ENCODE data around the gene CFAP90.

Gene CFAP90

DNA sequence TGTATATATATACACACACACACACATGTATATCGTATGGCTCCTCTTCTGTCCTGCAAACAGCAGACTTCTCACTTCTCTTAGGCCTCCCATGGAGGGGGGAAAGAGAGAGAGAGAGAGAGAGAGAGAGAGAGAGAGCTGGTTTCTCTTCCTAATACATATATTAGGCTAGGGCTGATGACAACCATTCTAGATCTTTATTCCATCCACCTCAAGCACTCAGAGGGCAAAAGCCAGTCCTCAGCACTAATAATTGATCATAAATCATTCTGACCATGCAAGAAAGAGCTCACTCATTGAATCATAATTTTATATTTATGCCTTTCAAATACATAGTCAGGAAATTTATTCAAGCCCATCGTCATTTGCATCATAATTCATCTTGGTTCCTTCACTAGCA, 47.0 kb downstream of the CFAP90 start:
- Histone ChIP-seq H3K27me3 (no peaks in the 10 kb centered on the region), H3K36me3 (no peaks in the 10 kb centered on the region), H3K4me3 (ENCODE audit: low read depth in 1 of 2, low read length in 1 of 2) (no peak overlapping the region), H3K9me3 (no peaks in the 10 kb centered on the region), H3K4me1 (ENCODE audit: control insufficient read depth in 1 of 2, insufficient read depth in 1 of 2, low read depth in 1 of 2, low read length in 1 of 2) (peaks cover 3 to 6% of the 10 kb centered on the region in 2 experiments), H3K27ac (no peak overlapping the region)
- TF ChIP-seq, protein P1, sequence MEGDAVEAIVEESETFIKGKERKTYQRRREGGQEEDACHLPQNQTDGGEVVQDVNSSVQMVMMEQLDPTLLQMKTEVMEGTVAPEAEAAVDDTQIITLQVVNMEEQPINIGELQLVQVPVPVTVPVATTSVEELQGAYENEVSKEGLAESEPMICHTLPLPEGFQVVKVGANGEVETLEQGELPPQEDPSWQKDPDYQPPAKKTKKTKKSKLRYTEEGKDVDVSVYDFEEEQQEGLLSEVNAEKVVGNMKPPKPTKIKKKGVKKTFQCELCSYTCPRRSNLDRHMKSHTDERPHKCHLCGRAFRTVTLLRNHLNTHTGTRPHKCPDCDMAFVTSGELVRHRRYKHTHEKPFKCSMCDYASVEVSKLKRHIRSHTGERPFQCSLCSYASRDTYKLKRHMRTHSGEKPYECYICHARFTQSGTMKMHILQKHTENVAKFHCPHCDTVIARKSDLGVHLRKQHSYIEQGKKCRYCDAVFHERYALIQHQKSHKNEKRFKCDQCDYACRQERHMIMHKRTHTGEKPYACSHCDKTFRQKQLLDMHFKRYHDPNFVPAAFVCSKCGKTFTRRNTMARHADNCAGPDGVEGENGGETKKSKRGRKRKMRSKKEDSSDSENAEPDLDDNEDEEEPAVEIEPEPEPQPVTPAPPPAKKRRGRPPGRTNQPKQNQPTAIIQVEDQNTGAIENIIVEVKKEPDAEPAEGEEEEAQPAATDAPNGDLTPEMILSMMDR (IDR thresholded peaks at IDR 0.05): no peak

DNA sequence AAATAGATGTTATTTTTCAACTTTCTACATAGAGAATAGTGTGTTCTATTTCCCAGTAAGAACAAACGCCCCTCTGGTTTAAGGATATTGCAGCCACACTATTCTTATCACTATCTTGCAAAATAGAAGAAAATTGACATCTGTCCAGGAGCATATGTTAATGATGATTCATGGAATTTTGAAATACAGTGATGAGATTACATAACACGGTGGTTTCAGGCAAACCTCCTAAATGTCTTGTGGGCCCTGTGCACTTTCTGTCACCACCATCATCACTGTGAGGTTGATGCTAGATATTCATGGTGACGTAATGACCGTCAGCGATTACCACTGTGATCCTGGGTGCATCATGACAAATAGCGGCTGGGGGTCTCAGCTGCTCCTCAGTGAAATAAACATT, 48.1 kb downstream of the CFAP90 start:
- H3K27ac ChIP-seq: no peak overlapping the region

DNA sequence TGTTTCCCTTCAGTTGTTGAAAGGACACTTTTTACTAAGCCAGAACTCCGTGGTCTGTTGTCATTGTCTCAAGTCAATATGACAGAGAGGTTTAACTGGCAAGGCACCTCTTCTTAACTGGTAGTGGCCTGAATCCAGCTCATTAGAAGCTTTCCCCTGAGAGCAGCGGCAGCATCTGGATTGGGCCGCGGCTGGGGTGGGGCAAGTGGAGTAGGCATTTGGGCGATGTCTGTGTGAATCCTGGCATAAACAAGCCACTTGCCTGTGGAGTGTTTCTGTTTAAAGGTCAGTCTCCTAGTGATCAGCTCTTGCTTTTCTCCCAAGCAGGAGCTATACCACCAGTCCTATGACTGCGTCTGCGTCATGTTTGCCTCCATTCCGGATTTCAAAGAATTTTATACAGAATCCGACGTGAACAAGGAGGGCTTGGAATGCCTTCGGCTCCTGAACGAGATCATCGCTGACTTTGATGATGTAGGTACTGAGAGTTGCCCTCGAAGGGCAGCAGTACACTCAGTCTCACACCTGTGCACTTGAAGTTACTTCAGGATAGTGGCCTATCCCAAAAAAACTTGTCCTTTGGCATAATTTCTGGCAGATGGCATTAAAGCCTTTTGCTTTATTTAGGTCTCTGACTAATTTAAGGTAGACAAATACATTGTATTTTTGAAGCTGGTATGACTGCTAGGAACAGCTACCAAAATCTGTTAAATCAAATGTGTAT, 48.9 kb downstream of the CFAP90 start:
- peaks cover 3 to 6% of the 10 kb centered on the region in 2 experiments for H3K4me1 ChIP-seq (ENCODE audit: control insufficient read depth in 1 of 2, insufficient read depth in 1 of 2, low read depth in 1 of 2, low read length in 1 of 2)
- TF ChIP-seq, protein P1 (IDR thresholded peaks at IDR 0.05): no peak
- no peaks in the 10 kb centered on the region for H3K27me3 ChIP-seq
- no peaks in the 10 kb centered on the region for H3K36me3 ChIP-seq
- no peak overlapping the region for H3K27ac ChIP-seq
- no peaks in the 10 kb centered on the region for H3K9me3 ChIP-seq
- no peak overlapping the region for H3K4me3 ChIP-seq (ENCODE audit: low read depth in 1 of 2, low read length in 1 of 2)

More for the DNA sequence above, 48.1 kb downstream of the CFAP90 start:
- Histone ChIP-seq H3K9me3 (no peaks in the 10 kb centered on the region), H3K27me3 (no peaks in the 10 kb centered on the region), H3K36me3 (no peaks in the 10 kb centered on the region), H3K4me1 (ENCODE audit: control insufficient read depth in 1 of 2, insufficient read depth in 1 of 2, low read depth in 1 of 2, low read length in 1 of 2) (peaks cover 3 to 6% of the 10 kb centered on the region in 2 experiments), H3K4me3 (ENCODE audit: low read depth in 1 of 2, low read length in 1 of 2) (no peak overlapping the region)
- TF ChIP-seq, protein P1 (IDR thresholded peaks at IDR 0.05): no peak

DNA sequence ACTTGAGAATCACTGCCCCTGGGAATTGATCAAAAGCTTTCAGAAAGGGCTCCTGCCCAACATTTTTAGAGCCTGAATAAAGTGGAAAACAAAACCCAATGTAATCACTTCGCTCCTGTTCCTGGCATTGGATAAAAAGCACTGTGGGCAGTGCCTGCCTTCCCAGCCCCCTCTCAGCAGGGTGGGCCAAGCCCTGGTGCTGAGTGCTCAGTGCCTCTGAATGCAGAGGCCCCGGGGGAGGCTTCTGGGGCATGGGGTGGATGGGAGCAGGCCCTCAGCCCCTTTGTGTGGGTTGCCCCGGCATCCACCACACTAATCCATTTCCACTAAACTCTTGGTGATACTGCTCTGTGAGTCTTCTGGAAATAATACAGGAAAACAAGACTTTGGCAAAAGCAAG, 55.6 kb downstream of the CFAP90 start:
- Histone ChIP-seq H3K27me3 (peaks cover 2% of the 10 kb centered on the region), H3K36me3 (no peaks in the 10 kb centered on the region), H3K27ac (no peak overlapping the region), H3K9me3 (no peaks in the 10 kb centered on the region), H3K4me1 (ENCODE audit: control insufficient read depth in 1 of 2, insufficient read depth in 1 of 2, low read depth in 1 of 2, low read length in 1 of 2) (no peaks in the 10 kb centered on the region), H3K4me3 (ENCODE audit: low read depth in 1 of 2, low read length in 1 of 2) (no peak overlapping the region)
- TF ChIP-seq, protein P1 (IDR thresholded peaks at IDR 0.05): no peak

DNA sequence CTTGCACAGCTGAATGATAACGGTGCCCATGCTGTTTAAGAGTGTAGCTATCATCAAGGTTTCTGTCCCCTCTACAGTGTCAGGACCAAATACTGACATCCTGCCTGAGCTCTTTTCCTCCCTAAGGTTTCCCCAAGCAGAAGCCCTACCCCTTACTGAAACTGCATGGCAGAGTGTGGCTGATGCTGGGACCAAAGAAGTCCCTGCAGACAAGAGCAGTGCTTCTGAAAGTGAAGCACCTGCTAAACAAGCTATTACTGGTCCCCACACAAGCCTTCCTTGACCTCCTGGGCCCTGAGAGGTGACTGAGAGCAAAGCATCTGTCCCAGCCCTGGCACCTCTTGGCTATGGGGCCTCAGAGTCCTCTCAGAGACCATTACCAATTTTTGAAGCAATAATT, 56.1 kb downstream of the CFAP90 start:
- TF ChIP-seq, protein P1 (IDR thresholded peaks at IDR 0.05): no peak
- H3K36me3 ChIP-seq: no peaks in the 10 kb centered on the region

More for the DNA sequence above, 56.1 kb downstream of the CFAP90 start:
- Histone ChIP-seq H3K4me3 (ENCODE audit: low read depth in 1 of 2, low read length in 1 of 2) (no peak overlapping the region), H3K9me3 (no peaks in the 10 kb centered on the region), H3K4me1 (ENCODE audit: control insufficient read depth in 1 of 2, insufficient read depth in 1 of 2, low read depth in 1 of 2, low read length in 1 of 2) (no peaks in the 10 kb centered on the region), H3K27ac (no peak overlapping the region), H3K27me3 (peaks cover 6% of the 10 kb centered on the region)
